Thoracic aorta endothelial cell (primary cell): ENCODE measurements around the gene IFNAR1. TPM values are rescaled to one million over a fixed set of nuclear protein-coding genes. Genes with fewer than 3 reads are reported as not detected.

Source experiments
- total RNA-seq: library from RNA; depleted of rRNA; stranded (reverse); fragments of >200 nt; gene quantifications from 2 replicates; pipeline ENCODE4 v1.2.3, GENCODE V29; 2012

Gene IFNAR1
- 35.3 and 35.8 TPM in 2 replicates for total RNA-seq

DNA sequence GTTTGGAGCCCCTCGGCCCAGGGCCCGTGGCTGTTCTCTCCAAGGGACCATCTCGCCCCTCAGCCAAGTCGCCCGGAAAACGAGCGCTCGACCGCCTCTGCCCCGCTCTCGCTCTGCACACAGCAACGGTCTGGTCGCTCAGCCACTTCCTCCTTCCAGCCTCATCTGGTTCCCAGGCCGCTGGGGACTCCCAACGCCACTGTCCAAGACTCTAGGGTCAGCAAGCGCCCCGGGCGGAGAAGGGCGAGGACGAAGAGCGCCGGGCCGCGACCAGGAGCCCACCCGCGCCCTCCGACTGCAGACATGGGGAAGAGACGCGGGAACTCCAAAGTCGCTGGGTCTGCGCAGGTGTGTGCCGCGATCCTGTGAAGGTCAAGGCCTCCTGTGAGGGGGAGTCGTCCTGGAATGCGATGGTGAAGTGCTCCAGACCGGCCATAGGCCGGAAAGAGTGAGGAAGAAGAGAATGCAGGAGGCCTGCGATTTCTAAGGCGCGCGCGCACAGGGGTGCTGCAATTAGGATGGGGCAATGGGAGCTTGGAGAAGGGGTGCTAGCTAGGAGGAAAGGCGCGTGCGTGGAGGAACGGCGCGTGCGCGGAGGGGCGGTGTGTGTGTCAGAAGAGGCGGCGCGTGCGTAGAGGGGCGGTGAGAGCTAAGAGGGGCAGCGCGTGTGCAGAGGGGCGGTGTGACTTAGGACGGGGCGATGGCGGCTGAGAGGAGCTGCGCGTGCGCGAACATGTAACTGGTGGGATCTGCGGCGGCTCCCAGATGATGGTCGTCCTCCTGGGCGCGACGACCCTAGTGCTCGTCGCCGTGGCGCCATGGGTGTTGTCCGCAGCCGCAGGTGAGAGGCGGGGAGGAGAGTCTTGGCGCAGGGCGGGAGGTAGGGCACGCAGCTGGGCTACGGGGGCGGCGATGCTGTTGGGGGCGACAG, at the start of gene IFNAR1:
Gene IFNAR1, plus strand, starts transcription at position 680 of the 931 bp plus-strand sequence. Its CDS starts 86 bp downstream, at position 766.

DNA sequence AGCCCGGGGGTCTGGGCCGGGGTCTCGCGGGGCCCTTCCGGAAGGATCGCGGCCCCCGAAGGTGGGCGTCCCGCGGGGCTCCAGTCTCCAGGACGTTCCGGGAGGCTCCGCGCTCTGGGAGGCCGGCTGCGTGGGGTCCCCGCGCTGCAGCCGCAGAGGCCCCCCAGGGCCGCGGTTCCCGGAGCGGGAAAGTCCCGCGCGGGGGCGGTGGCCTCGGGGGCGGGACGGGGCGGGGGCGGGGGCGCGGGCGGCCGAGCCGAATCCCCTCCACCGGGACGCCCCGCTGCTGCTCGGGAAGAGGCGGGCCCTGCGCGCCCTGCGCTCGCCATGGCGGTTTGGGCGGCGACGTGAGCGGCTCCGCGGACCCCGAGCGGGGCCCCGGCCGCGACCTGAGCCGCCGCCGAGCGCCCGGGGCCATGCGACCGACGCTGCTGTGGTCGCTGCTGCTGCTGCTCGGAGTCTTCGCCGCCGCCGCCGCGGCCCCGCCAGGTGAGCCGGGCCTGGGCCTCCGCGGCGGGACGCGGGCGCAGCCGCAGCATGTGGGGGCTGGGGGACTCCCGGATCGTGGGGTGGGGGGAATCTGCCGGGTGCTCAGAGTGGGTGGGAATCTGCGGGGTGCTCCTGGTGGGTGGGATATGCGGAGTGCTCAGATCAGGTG, 78.5 kb downstream of the IFNAR1 start, which contains the start of gene IFNGR2:
Gene IFNGR2, plus strand, starts transcription at position 286 of the 658 bp plus-strand sequence. Its CDS starts 131 bp downstream, at position 417.

Other genes starting within 250 kb of the IFNAR1 start
- 20.1 and 23.1 TPM in 2 replicates for gene IFNAR2, start 95.0 kb upstream of the IFNAR1 start, total RNA-seq
- 32.2 and 38.1 TPM in 2 replicates for gene IL10RB, start 58.6 kb upstream of the IFNAR1 start, total RNA-seq
- gene IFNGR2, start 78.4 kb downstream of the IFNAR1 start, total RNA-seq, result 37.4 and 50.0 TPM in 2 replicates
- 39.5 and 46.1 TPM in 2 replicates for gene TMEM50B, start 155.0 kb downstream of the IFNAR1 start, total RNA-seq
- 1.4 and 2.3 TPM in 2 replicates for gene DNAJC28, start 166.7 kb downstream of the IFNAR1 start, total RNA-seq
- 150 and 176 TPM in 2 replicates for gene GART, start 217.1 kb downstream of the IFNAR1 start, total RNA-seq
- 244 and 322 TPM in 2 replicates for gene SON, start 218.1 kb downstream of the IFNAR1 start, total RNA-seq